NCI-H2081 treated with DMSO at 0.1 percent for 48 hours (cell line): ENCODE results near the gene PEX14.
"Not testable (repeated sequence)": the region's sequence is repeated elsewhere in the genome, so short reads cannot be mapped to it uniquely, and the experiment has no call there.

ENCODE experiments used
- DNase-seq: peaks from one replicate; lab custom pipeline; 2025; lab: John Stamatoyannopoulos, UW

The PEX14 gene

DNA sequence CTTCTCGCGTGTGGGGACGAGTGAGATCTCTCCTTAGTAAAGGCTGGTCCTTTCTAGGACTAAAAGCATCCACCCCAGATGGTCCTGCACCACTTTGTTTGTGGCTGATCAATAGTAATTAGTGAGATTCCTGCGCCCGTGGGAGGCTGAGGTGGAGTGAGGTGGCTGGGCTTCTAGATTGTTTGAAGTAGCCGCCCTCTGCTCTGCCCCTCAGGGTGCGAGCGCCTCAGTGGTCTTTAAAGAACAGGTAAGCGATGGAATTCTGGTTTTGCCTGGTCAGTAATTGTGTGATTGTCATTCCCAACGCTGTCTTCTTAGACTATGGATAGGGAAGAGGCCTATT lies 20.7 kb downstream of the PEX14 start:
- no peak for DNase-seq

DNA sequence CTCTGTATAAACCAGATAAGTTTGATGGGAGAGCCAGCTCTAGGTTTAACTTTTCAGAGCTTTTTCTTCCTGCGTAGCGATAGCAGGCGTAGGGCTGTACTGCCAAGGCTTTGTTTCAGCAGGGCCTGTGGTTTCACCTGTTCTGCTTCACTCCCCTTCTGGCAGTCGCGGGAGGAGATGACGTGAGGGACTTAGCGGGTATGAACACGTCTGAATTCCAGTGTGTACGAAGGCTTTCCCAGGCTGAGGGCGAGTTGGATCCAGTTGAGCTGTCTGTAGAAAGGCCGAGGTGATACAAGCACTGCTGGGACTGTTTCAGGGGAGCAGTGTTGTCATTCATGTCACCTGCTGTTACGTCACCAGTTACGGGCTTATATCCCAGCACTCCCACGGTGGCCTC lies 21.2 kb downstream of the PEX14 start:
- no peak for DNase-seq

DNA sequence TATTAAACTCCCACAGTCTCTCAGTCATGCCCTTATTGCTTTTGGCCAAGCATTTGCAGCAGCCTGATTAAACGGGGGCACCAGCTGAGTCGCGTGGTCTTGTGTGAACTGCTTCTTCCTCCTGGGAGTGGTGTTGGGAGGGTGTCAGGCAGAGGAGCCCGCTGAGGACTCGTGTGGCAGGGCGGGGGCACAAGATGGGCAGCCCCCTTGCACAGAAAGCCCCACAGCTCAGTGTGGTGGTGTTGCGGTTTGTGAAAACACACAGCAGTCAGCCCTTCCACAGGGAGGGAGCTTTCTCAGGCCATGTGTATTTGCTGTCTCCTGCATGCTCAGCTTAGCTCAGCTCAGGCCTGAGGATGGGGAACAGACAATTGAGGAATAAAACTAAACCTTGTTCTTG lies 22.4 kb downstream of the PEX14 start:
- DNase-seq = no peak

DNA sequence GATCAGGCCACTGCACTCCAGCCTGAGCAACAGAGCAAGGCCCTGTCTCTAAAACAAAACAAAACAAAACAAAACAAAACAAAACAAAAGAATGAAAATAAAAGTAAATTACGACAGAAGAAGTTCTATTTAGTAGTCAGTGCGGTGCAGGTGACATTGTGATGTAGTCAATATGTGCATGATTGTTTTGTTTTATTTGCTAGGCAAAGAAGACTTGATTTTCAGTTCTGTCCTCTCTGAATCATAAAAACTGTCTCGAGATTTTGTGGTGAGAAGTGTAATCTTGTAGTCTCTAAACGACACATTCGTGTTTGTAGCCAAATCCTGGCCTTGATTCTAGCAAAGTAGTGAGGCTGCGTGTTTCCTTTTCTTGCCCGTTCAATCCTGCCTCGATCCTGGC lies 23.5 kb downstream of the PEX14 start:
- DNase-seq = no peak

- DNase-seq = no peak
Measured at GRCh38 chr1:10502206-10502605, 27.5 kb downstream of the PEX14 start.

- no peak for DNase-seq
Measured at GRCh38 chr1:10504249-10504648, 29.5 kb downstream of the PEX14 start.

DNA sequence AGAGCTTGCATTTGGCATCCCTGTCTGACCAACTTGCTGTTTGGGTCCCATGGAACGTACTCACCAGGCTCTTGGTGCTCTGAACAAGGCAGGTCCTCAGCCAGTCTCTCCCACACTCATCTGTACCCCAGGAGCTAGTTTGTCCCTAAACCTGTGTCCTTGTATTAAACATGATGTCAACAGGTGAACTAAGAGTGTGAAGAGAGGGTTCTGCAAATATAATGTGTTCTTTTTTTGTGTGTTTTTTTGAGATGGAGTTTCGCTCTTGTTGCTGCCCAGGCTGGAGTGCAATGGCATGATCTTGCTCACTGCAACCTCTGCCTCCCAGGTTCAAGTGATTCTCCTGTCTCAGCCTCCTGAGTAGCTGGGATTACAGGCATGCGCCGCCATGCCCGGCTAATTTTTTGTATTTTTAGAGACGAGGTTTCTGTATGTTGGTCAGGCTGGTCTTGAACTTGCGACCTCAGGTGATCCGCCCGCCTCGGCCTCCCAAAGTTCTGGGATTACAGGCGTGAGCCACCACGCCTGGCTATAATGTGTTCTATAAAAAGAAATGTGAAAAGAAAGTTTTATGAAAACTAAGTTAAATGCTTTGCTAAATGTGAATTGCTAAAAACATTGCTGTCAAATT lies 31.4 kb downstream of the PEX14 start:
- DNase-seq = not testable (repeated sequence)

- no peak for DNase-seq
Measured at GRCh38 chr1:10506677-10507047, 31.9 kb downstream of the PEX14 start.

GRCh38 chr1:10507111-10507879 lies 32.5 kb downstream of the PEX14 start:
- DNase-seq = peak; percentile 93

DNA sequence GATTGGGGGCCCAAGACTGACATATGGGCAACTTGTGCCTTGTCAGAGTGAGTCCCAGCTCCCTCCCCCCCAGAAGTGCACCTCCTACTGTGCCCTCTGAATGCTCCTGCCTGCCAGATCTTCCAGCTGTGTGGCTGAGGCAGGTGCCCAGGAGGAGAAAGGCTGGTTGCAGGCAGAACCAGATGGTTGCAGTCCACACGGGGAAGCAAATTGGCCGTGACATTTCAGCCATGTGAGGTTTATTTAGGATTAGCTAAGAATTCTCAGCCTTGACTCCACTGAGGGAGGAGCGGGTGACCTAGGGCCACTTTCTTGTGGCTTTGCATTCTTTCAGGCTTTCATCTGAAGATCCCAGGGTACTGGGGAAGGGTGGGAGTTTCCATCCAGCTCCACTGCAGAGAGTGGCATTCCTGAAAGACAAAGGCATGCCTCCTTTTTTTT lies 33.8 kb downstream of the PEX14 start:
- DNase-seq = no peak

DNA sequence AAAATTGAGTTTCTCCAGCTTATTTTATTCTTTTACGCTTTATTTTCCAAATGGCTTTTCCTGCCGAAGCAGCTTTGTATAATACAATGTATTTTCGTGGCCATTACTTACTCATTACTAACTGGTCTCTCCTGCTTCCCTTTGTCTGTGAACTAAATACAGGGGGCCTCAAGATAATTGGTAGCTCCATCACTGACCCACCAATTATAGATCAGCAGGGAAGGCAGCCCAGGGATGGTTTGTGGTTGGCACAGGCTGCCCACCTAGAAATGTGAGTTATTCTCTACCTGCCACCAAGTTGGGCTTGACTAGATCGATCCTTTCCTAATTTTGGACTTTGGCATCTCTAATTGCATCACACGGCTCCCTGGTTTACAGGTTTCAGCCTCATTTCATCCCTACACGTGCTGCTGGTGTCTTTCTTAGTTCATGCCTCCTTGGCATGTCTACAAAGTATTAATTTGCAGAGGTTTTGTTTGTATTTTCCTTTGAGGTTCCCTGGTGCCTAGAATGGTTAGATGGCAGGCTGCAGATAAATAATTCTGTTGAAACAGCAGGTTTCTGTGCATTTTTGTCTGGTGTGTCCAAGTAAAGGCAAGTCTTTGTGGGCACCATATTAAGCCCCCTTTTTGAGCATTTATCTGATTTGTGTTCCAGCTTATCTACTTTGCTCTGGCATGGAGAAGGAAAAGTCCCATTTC lies 35.2 kb downstream of the PEX14 start:
- no peak for DNase-seq

DNA sequence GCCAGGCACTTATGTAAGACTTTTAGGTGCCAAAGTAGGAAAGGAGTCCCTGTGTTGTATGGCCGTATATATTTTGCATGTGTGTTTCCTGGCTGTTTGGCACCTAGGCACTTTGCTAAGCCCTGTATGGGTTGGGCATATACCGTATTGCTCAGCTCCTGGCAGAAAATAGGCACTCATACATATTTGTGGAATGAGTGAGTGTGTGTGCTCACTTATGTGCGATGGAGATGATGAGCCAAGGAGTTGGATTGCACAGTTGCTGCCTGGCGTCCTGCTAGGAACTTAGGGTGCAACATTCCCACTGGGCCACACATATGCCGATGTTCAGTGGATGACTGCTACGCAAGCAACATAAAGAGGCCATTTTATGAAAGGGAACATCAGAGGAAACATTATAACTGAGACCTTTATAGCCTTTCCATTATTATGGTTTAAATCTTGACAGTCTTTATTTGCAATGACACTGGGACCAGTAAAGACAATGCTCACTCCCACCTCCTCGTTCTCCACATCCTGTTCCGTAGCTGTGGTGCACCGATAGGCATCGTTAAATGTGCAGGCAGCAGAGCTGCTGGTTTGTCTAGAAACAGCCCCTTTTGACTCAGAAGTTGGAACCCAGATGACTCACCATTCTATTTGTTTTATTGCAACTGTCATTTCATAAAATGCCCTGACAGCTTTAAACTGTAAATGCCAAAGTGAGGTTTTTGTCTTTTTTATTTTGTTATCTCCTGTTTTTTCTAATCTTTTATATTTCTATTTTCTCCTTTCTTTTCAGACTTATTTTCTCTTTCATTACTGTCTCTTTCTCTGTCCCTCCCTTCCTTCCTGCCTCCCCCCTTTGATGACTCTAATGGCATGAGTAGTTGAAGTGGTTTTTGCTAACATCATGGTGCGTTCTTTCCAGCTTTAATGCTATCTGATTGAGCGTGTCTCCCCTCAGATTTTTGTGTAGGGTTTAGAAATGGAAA lies 36.1 kb downstream of the PEX14 start:
- no peak for DNase-seq

DNA sequence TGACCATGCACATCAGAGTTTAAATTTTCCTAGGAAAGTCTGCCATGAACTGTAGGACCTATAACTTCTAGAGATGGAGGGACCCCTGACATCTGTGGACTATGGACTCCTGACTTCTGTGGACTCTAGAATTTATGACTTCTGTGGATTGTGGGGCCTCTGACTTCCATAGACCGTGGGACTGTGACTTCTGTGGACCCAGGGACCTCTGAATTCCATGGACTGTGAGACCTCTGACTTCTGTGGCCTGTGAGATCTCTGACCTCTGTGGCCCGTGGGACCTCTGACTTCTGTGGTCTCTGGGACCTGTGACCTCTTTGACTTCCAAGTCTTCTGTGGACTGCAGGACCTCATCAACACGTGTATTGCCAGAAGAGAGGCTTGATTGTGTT lies 36.7 kb downstream of the PEX14 start:
- DNase-seq = no peak

DNA sequence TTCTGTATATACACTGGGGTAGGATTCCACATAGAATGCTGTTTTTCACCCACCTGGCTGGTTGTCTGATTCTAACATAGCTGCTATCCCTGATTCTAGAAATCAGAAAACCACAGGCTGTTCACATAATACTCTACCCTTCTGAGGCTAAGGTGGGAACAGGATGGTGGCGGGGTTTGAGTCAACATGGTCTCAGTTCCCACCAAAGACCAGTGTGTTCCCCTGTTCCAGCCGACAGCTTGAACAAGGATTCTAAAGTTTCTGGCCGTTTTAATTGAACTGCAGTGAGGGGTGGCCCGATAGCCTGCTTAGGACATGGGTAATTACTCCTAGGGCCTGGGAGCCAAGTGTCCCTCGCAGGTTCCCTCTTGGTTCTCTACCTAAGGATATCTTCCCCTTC lies 38.4 kb downstream of the PEX14 start:
- no peak for DNase-seq

DNA sequence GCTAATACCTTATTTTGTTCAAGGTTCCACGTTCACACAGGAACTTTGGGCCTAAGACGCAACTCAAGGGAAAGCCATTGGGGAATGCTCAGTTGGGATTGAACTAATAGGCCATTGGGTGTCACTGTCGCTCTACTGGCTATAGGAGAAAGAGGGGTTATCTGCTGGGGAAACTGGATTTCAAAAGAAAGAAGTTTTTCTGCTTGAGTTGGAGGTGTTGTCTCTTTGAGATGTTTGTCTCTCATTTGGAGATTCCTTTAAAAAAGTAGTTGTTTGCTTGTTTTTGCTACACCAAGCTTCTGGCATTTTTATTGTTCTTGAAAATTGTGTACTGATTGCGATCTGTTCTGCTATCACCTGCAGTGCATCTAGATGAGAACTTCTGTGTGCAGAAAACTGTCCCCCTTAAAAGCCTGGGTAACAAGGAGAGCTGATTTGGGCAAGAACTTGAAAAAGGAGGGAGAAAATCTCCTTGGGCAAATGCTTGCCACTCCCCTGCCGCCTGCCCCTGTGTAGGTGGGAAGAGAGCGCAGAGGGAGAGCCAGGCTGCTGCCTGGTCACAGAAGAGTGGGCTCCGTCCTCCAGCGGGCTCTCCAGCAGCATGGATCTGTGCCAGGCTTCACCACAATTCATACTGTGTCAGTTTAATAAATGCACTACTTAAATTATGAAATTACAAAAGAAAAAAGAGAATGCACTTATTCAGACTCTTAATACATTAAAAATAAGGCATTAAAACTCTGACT lies 39.9 kb downstream of the PEX14 start:
- DNase-seq = no peak

DNA sequence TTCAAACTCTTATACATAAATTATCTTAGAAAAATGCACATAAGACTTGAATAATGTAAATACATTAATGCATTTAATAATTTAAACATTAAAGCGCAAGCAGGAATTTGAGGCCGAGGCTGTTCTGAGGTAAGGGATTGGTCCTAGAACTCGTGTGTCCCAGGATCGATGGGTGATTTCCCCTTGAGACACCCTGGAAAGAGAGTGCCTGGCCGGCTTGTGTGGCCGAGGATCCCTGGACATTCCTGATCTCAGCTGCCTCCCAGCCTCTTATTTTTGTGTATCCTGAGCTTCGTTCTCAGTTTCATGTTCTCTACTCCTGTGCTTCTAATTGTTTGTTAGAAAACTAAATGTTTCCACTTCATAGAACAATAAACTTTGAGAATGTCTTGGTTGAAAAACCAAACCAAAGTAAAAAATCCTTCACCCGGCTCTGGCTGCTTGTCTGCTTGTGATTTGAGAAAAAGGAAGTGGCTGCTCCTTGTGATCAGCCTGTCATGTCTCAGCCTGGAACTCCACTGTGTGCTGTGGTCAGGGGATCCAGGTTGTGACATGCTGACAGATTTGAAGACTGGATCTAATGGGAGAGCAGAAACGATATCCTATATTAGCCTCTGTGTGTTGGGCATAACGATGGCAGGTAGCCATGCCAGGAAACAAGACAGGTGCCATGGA lies 40.7 kb downstream of the PEX14 start:
- DNase-seq = no peak

GRCh38 chr1:10515976-10516750 lies 41.4 kb downstream of the PEX14 start:
- no peak for DNase-seq

DNA sequence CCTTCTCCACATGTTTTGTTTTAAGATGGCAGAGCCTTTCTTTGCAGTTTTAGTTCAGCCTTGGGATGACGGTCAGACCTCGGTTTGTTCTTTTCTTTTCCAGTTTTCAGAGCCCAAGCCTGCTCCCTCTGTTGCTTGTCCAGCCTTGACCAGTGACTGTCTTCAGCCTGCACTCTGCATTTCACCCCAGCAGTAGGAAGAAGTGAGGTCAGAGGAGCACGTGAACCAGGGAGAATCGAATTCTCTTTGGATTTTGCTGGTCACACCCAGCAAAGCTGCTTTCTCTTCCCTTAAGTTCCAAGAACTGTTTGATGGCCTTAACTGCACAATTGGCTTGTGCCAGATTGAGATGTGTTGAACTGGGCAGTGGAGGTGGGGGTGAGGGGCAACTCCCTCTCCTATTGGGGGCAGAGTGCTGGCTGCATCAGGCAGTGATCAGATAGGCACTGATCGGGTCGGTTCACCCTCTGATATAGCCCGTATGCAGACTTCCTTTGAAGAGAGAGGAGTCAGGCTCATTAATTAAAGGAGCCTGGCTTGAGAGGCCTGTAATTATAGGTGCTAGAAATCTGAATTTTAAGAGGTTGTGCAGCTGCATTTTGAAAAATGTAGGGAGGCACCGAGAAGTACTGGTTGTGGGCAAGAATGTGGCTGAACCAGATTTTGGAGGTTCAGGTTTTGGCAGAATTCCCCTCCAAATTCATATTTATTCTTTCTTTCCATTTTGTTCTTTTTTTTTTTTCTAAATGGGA lies 42.4 kb downstream of the PEX14 start:
- no peak for DNase-seq

GRCh38 chr1:10517677-10517982 lies 42.9 kb downstream of the PEX14 start:
- DNase-seq = no peak

DNA sequence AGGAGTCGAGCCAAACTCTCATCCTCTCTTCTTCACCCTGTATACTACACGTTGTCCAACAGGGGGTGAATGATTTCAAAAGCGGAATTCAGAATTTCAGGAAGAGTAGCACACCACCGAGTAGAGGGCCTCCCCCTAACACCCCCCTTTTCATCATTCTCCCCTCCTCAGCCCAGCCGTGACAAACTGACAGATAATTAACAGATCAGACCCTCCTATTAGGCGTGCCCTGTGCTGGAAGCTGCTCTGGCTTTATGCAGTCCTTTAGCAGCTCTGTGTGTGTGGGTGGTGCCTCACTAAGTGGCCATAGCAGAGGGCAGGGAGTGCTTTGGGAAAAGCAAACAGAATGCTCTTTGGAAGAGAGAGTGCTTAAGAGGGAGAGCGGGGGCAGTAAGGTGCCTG lies 44.3 kb downstream of the PEX14 start:
- DNase-seq = no peak
